Mesodermal cell (in vitro differentiated cells): Measurements from ENCODE around the gene VWA8.
"Not testable (repeated sequence)": the region's sequence is repeated elsewhere in the genome, so short reads cannot be mapped to it uniquely, and the experiment has no call there.

Experiments used
- H3K27ac ChIP-seq: 2 replicates; pipeline ENCODE4 v1.7.0; 2013; ENCODE audit warnings: mild to moderate bottlenecking, low read depth, low read length, moderate library complexity; ENCODE audit not compliant: severe bottlenecking
- H3K36me3 ChIP-seq: 2 replicates; pipeline ENCODE4 v1.7.1; 2013; ENCODE audit warnings: mild to moderate bottlenecking, low read length, moderate library complexity; ENCODE audit not compliant: control insufficient read depth, insufficient read depth
- H3K4me1 ChIP-seq: one replicate; pipeline ENCODE4 v1.7.1; 2013; ENCODE audit warnings: mild to moderate bottlenecking, low read length; ENCODE audit not compliant: insufficient read depth, control insufficient read depth, poor library complexity, severe bottlenecking
- H3K4me3 ChIP-seq: 2 replicates; pipeline ENCODE4 v1.7.0; 2013; ENCODE audit warnings: low read length, control low read depth, mild to moderate bottlenecking; ENCODE audit not compliant: insufficient read depth, poor library complexity, severe bottlenecking; ENCODE audit errors: extremely low read depth
- H3K9me3 ChIP-seq: 2 replicates; pipeline ENCODE4 v1.7.1; 2013; ENCODE audit warnings: mild to moderate bottlenecking, low read length, moderate library complexity; ENCODE audit not compliant: control insufficient read depth
- WGBS, 2 experiments: methylation state at CpG; one replicate each; pipeline ENCODE4 v1.1.5; 2013; ENCODE audit warnings: missing lambda C conversion rate in 2 of 2; ENCODE audit not compliant: insufficient coverage in 2 of 2; 5-methylcytosine and 5-hydroxymethylcytosine counted together

Gene VWA8

DNA sequence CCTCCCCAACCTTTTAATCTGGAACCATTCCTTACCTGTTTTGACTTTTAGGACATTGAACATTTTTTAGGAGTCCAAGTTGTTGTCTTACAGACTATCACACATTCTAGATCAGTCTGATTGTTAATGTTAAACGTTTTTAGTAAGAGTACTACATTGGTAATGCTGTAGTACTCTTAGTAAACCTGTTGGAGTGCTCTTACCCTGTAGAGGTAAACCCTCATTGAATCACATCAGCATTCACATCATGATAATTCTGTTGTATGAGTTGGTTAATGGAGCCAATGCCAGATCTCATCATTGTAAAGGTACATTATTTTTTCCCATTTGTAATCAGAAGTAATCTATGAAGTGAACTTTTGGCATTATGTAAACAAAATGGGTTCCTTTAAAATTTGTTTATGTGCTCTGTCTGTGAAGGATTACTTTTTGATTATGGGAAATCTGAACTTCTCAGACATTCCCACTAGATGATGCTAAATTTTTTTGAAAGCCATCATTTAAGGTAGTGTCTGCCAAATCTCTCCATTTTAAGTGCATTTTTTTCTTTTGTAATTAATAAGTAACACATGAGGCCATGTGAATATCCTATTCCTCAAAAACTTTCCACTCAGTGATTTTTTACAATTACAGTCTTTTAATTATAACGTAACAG is 55.2 kb downstream of the VWA8 start:
- H3K36me3 ChIP-seq, result no peaks in the 10 kb centered on the region

DNA sequence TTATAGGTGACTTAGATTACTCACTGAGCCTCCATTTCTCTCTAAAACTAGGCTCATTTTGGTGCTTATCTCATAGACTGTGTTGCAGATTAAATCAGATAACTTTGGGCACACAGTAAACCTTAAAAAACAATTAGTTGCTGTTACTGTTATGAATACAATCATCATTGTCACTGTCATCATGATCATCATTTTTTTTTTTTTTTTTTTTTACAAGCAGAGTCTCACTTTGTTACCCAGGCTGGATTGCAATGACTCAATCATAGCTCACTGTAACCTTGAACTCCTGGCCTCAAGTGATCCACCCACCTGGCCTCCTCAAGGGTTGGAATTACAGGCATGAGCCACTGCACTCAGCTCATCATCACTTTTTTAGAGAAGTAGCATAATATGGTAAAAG is 60.0 kb downstream of the VWA8 start:
- H3K36me3 ChIP-seq, result no peaks in the 10 kb centered on the region
- H3K4me3 ChIP-seq, result no peak overlapping the region
- H3K4me1 ChIP-seq, result no peaks in the 10 kb centered on the region
- H3K27ac ChIP-seq, result no peak overlapping the region
- no peaks in the 10 kb centered on the region for H3K9me3 ChIP-seq

More for the DNA sequence above, 55.2 kb downstream of the VWA8 start:
- Histone ChIP-seq H3K27ac (no peak overlapping the region), H3K4me3 (no peak overlapping the region), H3K9me3 (no peaks in the 10 kb centered on the region), H3K4me1 (no peaks in the 10 kb centered on the region)
- 100% methylated on average over 1 of the region's 2 CpGs for WGBS, 2 experiments

DNA sequence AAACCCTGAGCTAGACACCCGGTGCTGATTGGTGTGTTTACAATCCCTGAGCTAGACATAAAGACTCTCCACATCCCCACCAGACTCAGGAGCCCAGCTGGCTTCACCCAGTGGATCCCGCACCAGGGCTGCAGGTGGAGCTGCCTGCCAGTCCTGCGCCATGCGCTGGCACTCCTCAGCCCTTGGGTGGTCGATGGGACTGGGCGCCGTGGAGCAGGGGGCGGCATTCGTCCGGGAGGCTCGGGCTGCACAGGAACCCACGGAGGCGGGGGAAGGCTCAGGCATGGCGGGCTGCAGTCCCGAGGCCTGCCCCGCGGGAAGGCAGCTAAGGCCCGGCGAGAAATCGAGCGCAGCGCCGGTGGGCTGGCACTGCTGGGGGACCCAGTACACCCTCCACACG is 62.5 kb downstream of the VWA8 start:
- not testable (repeated sequence) for H3K4me1 ChIP-seq, H3K9me3 ChIP-seq, H3K27ac ChIP-seq, H3K4me3 ChIP-seq, H3K36me3 ChIP-seq
- 100% methylated on average over 2 to 3 of the region's 24 CpGs for WGBS, 2 experiments

DNA sequence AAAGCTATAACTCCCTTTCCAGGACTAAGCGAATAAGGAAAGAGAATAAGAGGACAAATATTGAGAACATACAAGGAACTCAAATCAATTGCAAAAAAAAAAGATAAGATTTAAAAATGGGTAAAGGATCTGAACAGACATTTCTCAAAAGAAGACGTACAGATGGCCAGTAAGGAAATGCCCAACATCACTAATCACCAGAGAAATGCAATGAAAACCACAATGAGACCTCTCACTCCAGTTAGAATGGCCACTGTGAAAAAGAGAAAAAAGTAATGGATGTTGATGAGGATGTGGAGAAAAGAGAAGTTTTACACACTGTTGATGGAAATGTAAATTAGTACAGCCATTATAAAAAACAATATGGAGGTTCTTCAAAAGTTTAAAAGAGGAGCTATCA is 63.8 kb downstream of the VWA8 start:
- H3K4me3 ChIP-seq, result no peak overlapping the region
- H3K27ac ChIP-seq, result no peak overlapping the region
- WGBS, 2 experiments, result no CpG with 5 or more reads among the region's 2 CpGs
- H3K36me3 ChIP-seq, result no peaks in the 10 kb centered on the region
- no peaks in the 10 kb centered on the region for H3K4me1 ChIP-seq
- no peaks in the 10 kb centered on the region for H3K9me3 ChIP-seq

DNA sequence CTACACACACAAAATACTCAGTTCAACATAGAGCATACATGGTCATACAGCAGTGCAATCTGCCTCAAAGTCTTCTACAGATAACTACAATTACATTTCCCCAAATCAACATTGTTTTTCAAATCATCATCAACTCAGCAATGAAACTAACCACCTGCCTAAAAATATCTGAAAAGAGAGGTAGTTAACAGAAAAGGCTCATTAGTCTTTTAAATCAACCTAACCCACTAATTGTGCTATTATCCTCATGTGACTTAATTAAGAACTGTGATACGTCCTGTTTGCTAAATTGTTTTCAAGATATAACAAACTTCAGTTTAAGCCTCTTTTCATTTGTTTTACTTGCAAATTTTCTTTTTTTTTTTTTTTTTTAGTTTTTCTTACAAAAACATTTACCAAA is 65.4 kb downstream of the VWA8 start:
- Histone ChIP-seq H3K4me3 (no peak overlapping the region), H3K36me3 (peaks cover 8% of the 10 kb centered on the region), H3K27ac (no peak overlapping the region), H3K9me3 (no peaks in the 10 kb centered on the region), H3K4me1 (no peaks in the 10 kb centered on the region)
- no CpG with 5 or more reads among the region's 1 CpG for WGBS, 2 experiments

DNA sequence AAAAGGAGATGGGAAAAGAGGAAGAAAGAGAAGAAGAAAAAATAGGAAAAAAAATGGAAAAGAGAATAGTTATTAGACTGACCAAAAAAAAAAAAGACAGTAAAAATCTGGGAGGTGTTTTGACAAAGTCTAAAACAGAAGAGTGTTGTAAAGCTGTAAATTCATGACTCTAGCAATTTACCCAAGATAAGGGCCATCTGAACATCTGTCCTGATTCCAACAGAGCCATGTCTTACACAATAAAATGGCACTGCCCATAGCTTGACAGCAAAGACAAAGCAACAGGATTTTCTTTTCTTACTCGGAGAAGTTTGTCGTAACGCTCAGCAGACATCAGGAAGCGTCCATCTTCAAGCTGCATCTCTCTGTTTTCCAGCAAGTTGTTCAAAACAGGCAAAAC is 69.8 kb downstream of the VWA8 start:
- no peaks in the 10 kb centered on the region for H3K9me3 ChIP-seq
- no peak overlapping the region for H3K4me3 ChIP-seq
- H3K36me3 ChIP-seq, result peaks cover 11% of the 10 kb centered on the region
- WGBS, 2 experiments, result 87 to 92% methylated on average over 4 of the region's 4 CpGs
- H3K27ac ChIP-seq, result no peak overlapping the region
- H3K4me1 ChIP-seq, result no peaks in the 10 kb centered on the region

DNA sequence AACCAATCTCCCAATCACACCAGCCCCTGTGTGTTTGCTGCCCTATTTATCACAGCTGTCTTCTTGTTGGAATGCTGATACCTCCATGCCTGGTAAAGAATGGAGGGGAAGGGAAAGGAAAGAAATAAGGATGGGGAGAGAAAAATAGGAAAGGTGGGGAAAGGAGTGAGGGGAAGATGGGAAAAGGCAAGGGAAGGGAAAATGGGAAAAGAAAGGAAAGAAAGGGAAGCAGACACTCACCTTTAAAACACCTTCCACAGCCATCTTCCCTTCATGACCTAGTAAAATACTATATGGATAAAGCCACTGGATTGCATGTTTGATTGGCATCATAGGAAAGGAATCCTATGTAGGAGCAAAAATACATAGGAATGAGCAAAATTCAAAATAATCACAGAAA is 77.8 kb downstream of the VWA8 start:
- no peak overlapping the region for H3K4me3 ChIP-seq
- peaks cover 18% of the 10 kb centered on the region for H3K36me3 ChIP-seq
- no peaks in the 10 kb centered on the region for H3K4me1 ChIP-seq
- H3K9me3 ChIP-seq, result peaks cover 3% of the 10 kb centered on the region
- no peak overlapping the region for H3K27ac ChIP-seq

DNA sequence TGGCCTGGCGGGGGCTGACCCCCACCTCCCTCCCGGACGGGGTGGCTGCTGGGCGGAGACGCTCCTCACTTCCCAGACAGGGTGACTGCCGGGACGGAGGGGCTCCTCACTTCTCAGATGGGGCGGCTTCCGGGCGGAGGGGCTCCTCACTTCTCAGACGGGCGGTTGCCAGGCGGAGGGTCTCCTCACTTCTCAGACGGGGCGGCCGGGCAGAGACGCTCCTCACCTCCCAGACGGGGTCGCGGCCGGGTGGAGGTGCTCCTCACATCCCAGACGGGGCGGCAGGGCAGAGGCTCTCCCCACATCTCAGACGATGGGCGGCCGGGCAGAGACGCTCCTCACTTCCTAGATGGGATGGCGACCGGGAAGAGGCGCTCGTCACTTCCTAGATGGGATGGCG is 79.0 kb downstream of the VWA8 start:
- H3K9me3 ChIP-seq, H3K27ac ChIP-seq, H3K4me1 ChIP-seq, H3K4me3 ChIP-seq: not testable (repeated sequence)
- H3K36me3 ChIP-seq, result peaks cover 18% of the 10 kb centered on the region
- 95 to 99% methylated on average over 6 to 10 of the region's 32 CpGs for WGBS, 2 experiments

DNA sequence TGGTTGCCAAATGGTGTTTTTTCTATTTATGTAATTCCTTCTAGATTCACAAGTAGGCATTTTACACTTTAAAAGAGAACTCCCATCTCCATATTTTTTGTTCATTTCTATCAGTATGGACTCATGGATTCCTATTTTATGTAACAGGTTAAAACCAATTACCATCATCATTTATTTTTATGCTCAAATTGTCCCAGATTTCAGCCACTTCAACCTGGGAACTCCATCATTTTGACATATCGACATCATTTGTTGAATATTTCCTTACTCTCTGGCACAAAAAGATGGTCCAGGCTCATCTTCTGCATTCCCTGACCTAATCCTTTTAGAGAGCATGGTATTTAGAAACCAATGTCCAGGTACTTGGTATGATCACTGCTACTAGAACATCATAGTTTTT is 79.9 kb downstream of the VWA8 start:
- no peaks in the 10 kb centered on the region for H3K4me1 ChIP-seq
- H3K27ac ChIP-seq, result no peak overlapping the region
- H3K36me3 ChIP-seq, result peaks cover 18% of the 10 kb centered on the region
- H3K9me3 ChIP-seq, result peaks cover 3% of the 10 kb centered on the region
- 93 to 100% methylated on average over 1 of the region's 1 CpG for WGBS, 2 experiments
- H3K4me3 ChIP-seq, result no peak overlapping the region

DNA sequence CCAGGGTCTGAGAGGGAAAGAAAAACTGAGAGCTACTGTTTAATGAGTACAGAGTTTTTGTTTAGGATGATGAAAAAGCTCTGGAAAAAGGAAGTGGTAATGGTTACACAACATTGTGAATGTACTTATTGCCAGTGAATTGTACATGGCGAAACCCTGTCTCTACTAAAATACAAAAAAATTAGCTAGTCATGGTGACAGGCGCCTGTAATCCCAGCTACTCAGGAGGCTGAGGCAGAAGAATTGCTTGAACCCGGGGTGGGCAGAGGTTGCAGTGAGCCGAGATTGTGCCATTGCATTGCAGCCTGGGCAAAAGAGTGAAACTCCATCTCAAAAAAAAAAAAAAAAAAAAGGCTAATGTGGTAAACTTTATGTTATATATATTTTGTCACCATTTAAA is 96.3 kb downstream of the VWA8 start:
- WGBS, 2 experiments, result 92 to 100% methylated on average over 3 to 4 of the region's 4 CpGs
- H3K4me3 ChIP-seq, result no peak overlapping the region
- no peaks in the 10 kb centered on the region for H3K9me3 ChIP-seq
- no peak overlapping the region for H3K27ac ChIP-seq
- no peaks in the 10 kb centered on the region for H3K4me1 ChIP-seq
- peaks cover 10% of the 10 kb centered on the region for H3K36me3 ChIP-seq

DNA sequence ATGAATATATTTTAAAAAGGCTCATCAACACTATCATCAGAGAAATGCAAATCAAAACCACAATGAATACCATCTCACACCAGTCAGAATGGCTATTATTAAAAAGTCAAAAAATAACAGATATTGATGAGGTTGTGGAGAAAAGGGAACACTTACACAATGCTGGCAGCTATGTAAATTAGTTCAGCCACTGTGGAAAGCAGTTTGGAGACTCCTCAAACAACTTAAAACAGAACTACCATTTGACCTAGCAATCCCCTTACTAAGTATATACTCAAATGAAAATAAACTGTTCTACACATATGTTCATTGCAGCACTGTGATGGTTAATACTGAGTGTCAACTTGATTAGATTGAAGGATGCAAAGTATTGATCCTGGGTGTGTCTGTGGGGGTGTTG is 98.2 kb downstream of the VWA8 start:
- not testable (repeated sequence) for H3K4me1 ChIP-seq, H3K4me3 ChIP-seq, H3K36me3 ChIP-seq, H3K9me3 ChIP-seq, H3K27ac ChIP-seq

DNA sequence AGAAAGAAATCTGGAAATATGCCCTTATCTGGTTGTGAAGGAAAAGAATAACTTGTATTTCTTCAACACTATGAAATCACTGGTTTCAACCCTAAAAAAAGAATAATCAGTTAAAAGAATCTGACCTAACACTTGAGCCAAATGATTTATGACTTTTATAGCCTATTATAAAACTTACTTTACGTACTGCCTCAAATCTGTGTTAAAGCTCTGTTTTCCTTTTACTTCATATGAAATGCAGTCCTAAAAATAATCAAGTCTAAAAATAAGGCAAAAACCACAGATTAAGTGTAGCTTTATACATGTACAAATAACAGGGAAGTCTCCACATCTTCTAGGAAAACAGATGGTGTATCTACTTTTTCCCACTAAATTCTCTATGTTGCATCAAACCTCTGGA is 101.3 kb downstream of the VWA8 start:
- no peak overlapping the region for H3K27ac ChIP-seq
- no peaks in the 10 kb centered on the region for H3K4me1 ChIP-seq
- H3K4me3 ChIP-seq, result no peak overlapping the region
- 88% methylated on average over 1 of the region's 1 CpG; no CpG with 5 or more reads in 1 of the 2 experiments for WGBS, 2 experiments
- no peaks in the 10 kb centered on the region for H3K9me3 ChIP-seq
- peaks cover 1% of the 10 kb centered on the region for H3K36me3 ChIP-seq
